NCI-H2029 treated with DMSO at 0.1 percent for 48 hours (cell line): Measurements from ENCODE around the gene ANKMY1.

Experiments
- DNase-seq: peaks from one replicate; lab custom pipeline; 2025; lab: John Stamatoyannopoulos, UW

The ANKMY1 gene

GRCh38 chr2:240447934-240448333 lies 109.9 kb downstream of the ANKMY1 start:
- no peak for DNase-seq

GRCh38 chr2:240447331-240447730 lies 110.5 kb downstream of the ANKMY1 start:
- DNase-seq, result no peak

GRCh38 chr2:240446664-240447175 lies 111.1 kb downstream of the ANKMY1 start:
- DNase-seq, result no peak

GRCh38 chr2:240445961-240446663 lies 111.7 kb downstream of the ANKMY1 start:
- no peak for DNase-seq

GRCh38 chr2:240444464-240444863 lies 113.3 kb downstream of the ANKMY1 start:
- DNase-seq, result no peak

GRCh38 chr2:240443891-240444301 lies 113.9 kb downstream of the ANKMY1 start:
- DNase-seq, result no peak

GRCh38 chr2:240442891-240443715 lies 114.7 kb downstream of the ANKMY1 start:
- DNase-seq, result no peak

GRCh38 chr2:240441993-240442411 lies 115.8 kb downstream of the ANKMY1 start:
- DNase-seq, result no peak

- no peak for DNase-seq
Measured at GRCh38 chr2:240441326-240441992, 116.3 kb downstream of the ANKMY1 start.

- no peak for DNase-seq
Measured at GRCh38 chr2:240440704-240441320, 117.0 kb downstream of the ANKMY1 start.

GRCh38 chr2:240440251-240440650 lies 117.5 kb downstream of the ANKMY1 start:
- no peak for DNase-seq

GRCh38 chr2:240439698-240440151 lies 118.1 kb downstream of the ANKMY1 start:
- no peak for DNase-seq

- no peak for DNase-seq
Measured at GRCh38 chr2:240438810-240439697, 118.7 kb downstream of the ANKMY1 start.

- DNase-seq, result no peak
Measured at GRCh38 chr2:240437861-240438809, 119.7 kb downstream of the ANKMY1 start.

GRCh38 chr2:240437551-240437860 lies 120.3 kb downstream of the ANKMY1 start:
- DNase-seq, result no peak

- DNase-seq, result no peak
Measured at GRCh38 chr2:240436683-240437550, 120.9 kb downstream of the ANKMY1 start.

GRCh38 chr2:240435948-240436682 lies 121.7 kb downstream of the ANKMY1 start:
- no peak for DNase-seq

GRCh38 chr2:240435457-240435947 lies 122.3 kb downstream of the ANKMY1 start, which contains the start of gene GPC1:
Gene GPC1 (plus strand): TSS chr2:240435663. CDS start chr2:240435919, 256 bp downstream.
- no peak for DNase-seq
